ENCODE data around the gene IQGAP2. TPM values are rescaled to one million over a fixed set of nuclear protein-coding genes. Genes with fewer than 3 reads are reported as not detected.

Gene IQGAP2
- total RNA-seq, 1 experiment from 2014 or later = 1.5 TPM

GRCh38 chr5:76673125-76673524, 270.0 kb downstream of the IQGAP2 start:
- ChIA-PET CTCF (no interaction called here), POLR2A (no interaction called here)
- TF ChIP-seq CTCF (IDR thresholded peaks at IDR 0.05; ENCODE audit: unreplicated experiment) = no peak
- Mint-ChIP-seq H3K27me3 (ENCODE audit: insufficient read depth, unreplicated experiment) (no peaks in the 10 kb centered on the region), H3K36me3 (ENCODE audit: insufficient read depth, unreplicated experiment) (no peaks in the 10 kb centered on the region), H3K27ac (ENCODE audit: low read depth, unreplicated experiment) (no peak overlapping the region), H3K9me3 (ENCODE audit: unreplicated experiment) (no peaks in the 10 kb centered on the region), H3K4me1 (ENCODE audit: insufficient read depth, unreplicated experiment) (peaks cover 7% of the 10 kb centered on the region), H3K4me3 (ENCODE audit: unreplicated experiment) (no peak overlapping the region)
- intact Hi-C loops (cut with micrococcal nuclease) = no loop called here
- BruUV-seq (replicated peaks) = no TSS peak
- DNase-seq (ENCODE audit: unreplicated experiment) = no peak

- Mint-ChIP-seq H3K36me3 (ENCODE audit: insufficient read depth, unreplicated experiment) (no peaks in the 10 kb centered on the region), H3K9me3 (ENCODE audit: unreplicated experiment) (no peaks in the 10 kb centered on the region), H3K27me3 (ENCODE audit: insufficient read depth, unreplicated experiment) (no peaks in the 10 kb centered on the region), H3K4me3 (ENCODE audit: unreplicated experiment) (no peak overlapping the region), H3K4me1 (ENCODE audit: insufficient read depth, unreplicated experiment) (peaks cover 10% of the 10 kb centered on the region), H3K27ac (ENCODE audit: low read depth, unreplicated experiment) (no peak overlapping the region)
- no TSS peak for BruUV-seq (replicated peaks)
- ChIA-PET CTCF (interaction anchor here (0.5 to 1.0 kb wide), 4 partner anchors 13 to 1870 kb away, joined by 3 to 9 read pairs (median 4); no protein-coding TSS in a partner anchor), POLR2A (no interaction called here)
- intact Hi-C loops (cut with micrococcal nuclease) = no loop called here
- DNase-seq (ENCODE audit: unreplicated experiment) = no peak
- no peak for TF ChIP-seq CTCF (IDR thresholded peaks at IDR 0.05; ENCODE audit: unreplicated experiment)
These were observed 271.4 kb downstream of the IQGAP2 start for GRCh38 chr5:76674330-76675066.

- Mint-ChIP-seq H3K27me3 (ENCODE audit: insufficient read depth, unreplicated experiment) (no peaks in the 10 kb centered on the region), H3K27ac (ENCODE audit: low read depth, unreplicated experiment) (no peak overlapping the region), H3K9me3 (ENCODE audit: unreplicated experiment) (no peaks in the 10 kb centered on the region), H3K4me1 (ENCODE audit: insufficient read depth, unreplicated experiment) (peaks cover 8% of the 10 kb centered on the region), H3K4me3 (ENCODE audit: unreplicated experiment) (no peak overlapping the region), H3K36me3 (ENCODE audit: insufficient read depth, unreplicated experiment) (no peaks in the 10 kb centered on the region)
- ChIA-PET POLR2A (no interaction called here), CTCF (interaction anchor here (0.7 kb wide), 1 partner anchor 104 kb away, joined by 3 read pairs; no protein-coding TSS in a partner anchor)
- intact Hi-C loops (cut with micrococcal nuclease) = no loop called here
- BruUV-seq (replicated peaks) = no TSS peak
- TF ChIP-seq CTCF (IDR thresholded peaks at IDR 0.05; ENCODE audit: unreplicated experiment) = no peak
- no peak for DNase-seq (ENCODE audit: unreplicated experiment)
These were observed 272.3 kb downstream of the IQGAP2 start for GRCh38 chr5:76675364-76675763.

GRCh38 chr5:76677849-76678472, 274.9 kb downstream of the IQGAP2 start:
- BruUV-seq (replicated peaks) = no TSS peak
- intact Hi-C loops (cut with micrococcal nuclease) = no loop called here
- Mint-ChIP-seq H3K27me3 (ENCODE audit: insufficient read depth, unreplicated experiment) (no peaks in the 10 kb centered on the region), H3K36me3 (ENCODE audit: insufficient read depth, unreplicated experiment) (no peaks in the 10 kb centered on the region), H3K9me3 (ENCODE audit: unreplicated experiment) (no peaks in the 10 kb centered on the region), H3K4me3 (ENCODE audit: unreplicated experiment) (no peak overlapping the region), H3K4me1 (ENCODE audit: insufficient read depth, unreplicated experiment) (peaks cover 8% of the 10 kb centered on the region), H3K27ac (ENCODE audit: low read depth, unreplicated experiment) (no peak overlapping the region)
- CTCF ChIA-PET = interaction anchor here (0.7 kb wide), 1 partner anchor 11 kb away, joined by 3 read pairs; no protein-coding TSS in a partner anchor
- POLR2A ChIA-PET = interaction anchor here (0.6 to 1.6 kb wide), 3 partner anchors 7 to 15 kb away, joined by 3 to 4 read pairs (median 4); no protein-coding TSS in a partner anchor
- TF ChIP-seq CTCF (IDR thresholded peaks at IDR 0.05; ENCODE audit: unreplicated experiment) = no peak
- no peak for DNase-seq (ENCODE audit: unreplicated experiment)
